DOHH2 (cell line): ENCODE data around the gene KDM7A.

Experiments
- H3F3A ChIP-seq: fragments of 200-600 bp; sonication (generic), shearing (Covaris generic); 2 replicates; pipeline ENCODE4 v1.6.0; 2016; ENCODE audit warnings: antibody characterized with exemption, mild to moderate bottlenecking; ENCODE audit not compliant: control insufficient read depth, insufficient read depth
- H3K27ac ChIP-seq: fragments of 200-600 bp; sonication (generic); 2 replicates; pipeline ENCODE4 v1.5.1; 2014; ENCODE audit warnings: low read depth, mild to moderate bottlenecking, low read length, moderate library complexity
- H3K27me3 ChIP-seq: fragments of 200-600 bp; sonication (generic); 2 replicates; pipeline ENCODE4 v1.6.1; 2014; ENCODE audit warnings: mild to moderate bottlenecking, low read length, mixed read lengths; ENCODE audit not compliant: control insufficient read depth
- H3K36me3 ChIP-seq: fragments of 200-600 bp; sonication (generic); 2 replicates; pipeline ENCODE4 v1.6.1; 2014; ENCODE audit warnings: mild to moderate bottlenecking, low read length, moderate library complexity, mixed read lengths; ENCODE audit not compliant: control insufficient read depth
- H3K4me1 ChIP-seq: fragments of 200-600 bp; sonication (generic); 2 replicates; pipeline ENCODE4 v1.6.1; 2014; ENCODE audit warnings: mild to moderate bottlenecking, low read length, mixed read lengths; ENCODE audit not compliant: control insufficient read depth
- H3K4me2 ChIP-seq: fragments of 200-600 bp; sonication (generic); 2 replicates; pipeline ENCODE4 v1.6.0; 2014; ENCODE audit warnings: mild to moderate bottlenecking, low read length, moderate library complexity
- H3K4me3 ChIP-seq: fragments of 200-600 bp; sonication (generic); 2 replicates; pipeline ENCODE4 v1.5.1; 2014; ENCODE audit warnings: mild to moderate bottlenecking, low read length, mixed read lengths
- H3K79me2 ChIP-seq: fragments of 200-600 bp; sonication (generic); 2 replicates; pipeline ENCODE4 v1.6.1; 2014; ENCODE audit warnings: mild to moderate bottlenecking, low read length, mixed read lengths; ENCODE audit not compliant: control insufficient read depth
- H3K9me2 ChIP-seq: fragments of 200-600 bp; sonication (generic); replicated peaks from 2 replicates; pipeline ENCODE4 v1.6.1; 2014; ENCODE audit warnings: mild to moderate bottlenecking, low read length, mixed read lengths; ENCODE audit not compliant: control insufficient read depth
- H3K9me3 ChIP-seq: fragments of 200-600 bp; sonication (generic); 2 replicates; pipeline ENCODE4 v1.6.1; 2014; ENCODE audit warnings: antibody characterized with exemption, low read length, mixed read lengths; ENCODE audit not compliant: control insufficient read depth, insufficient read depth
- H4K20me1 ChIP-seq: fragments of 200-600 bp; sonication (generic); 2 replicates; pipeline ENCODE4 v1.6.0; 2014; ENCODE audit warnings: low read depth, mild to moderate bottlenecking, antibody characterized with exemption, low read length, moderate library complexity; ENCODE audit not compliant: control insufficient read depth, insufficient read depth
- CTCF ChIP-seq: fragments of 200-600 bp; sonication (generic); IDR thresholded peaks from one replicate; pipeline ENCODE4 v1.5.1; 2014; ENCODE audit warnings: antibody characterized with exemption, mild to moderate bottlenecking, low read depth, low read length; ENCODE audit not compliant: poor library complexity, severe bottlenecking
- EZH2phosphoT487 ChIP-seq: fragments of 200-600 bp; sonication (generic); IDR thresholded peaks from 2 replicates; pipeline ENCODE4 v1.6.1; 2017; ENCODE audit warnings: borderline replicate concordance, mild to moderate bottlenecking, antibody characterized with exemption, low read length, moderate library complexity, mixed read lengths

The KDM7A gene

DNA sequence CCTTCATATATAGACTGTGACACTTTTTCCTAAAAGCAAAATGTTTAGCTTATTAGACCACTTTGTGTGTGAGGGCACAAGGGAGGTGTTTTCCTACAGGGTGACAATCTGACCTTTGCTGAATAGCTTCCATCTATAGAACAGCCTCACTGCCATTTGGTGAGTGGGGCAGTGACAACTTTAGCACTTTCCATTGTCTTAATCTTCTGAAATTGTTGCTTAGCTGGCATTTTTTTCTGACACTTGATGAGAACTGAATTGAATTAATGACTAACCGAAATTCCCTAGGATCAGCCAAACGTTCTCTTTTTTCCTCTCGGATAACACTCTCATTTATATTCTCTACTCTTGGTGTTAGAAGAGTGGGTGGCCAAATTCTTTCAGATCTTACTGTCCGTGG lies 30.2 kb downstream of the KDM7A start:
- TF ChIP-seq CTCF, result no peak
- TF ChIP-seq EZH2phosphoT487, result no peak
- Histone ChIP-seq H4K20me1 (peaks cover 23% of the 10 kb centered on the region), H3K36me3 (peaks cover 14% of the 10 kb centered on the region), H3K4me3 (no peak overlapping the region), H3F3A (no peaks in the 10 kb centered on the region), H3K9me3 (no peaks in the 10 kb centered on the region), H3K27ac (no peak overlapping the region), H3K27me3 (no peaks in the 10 kb centered on the region), H3K4me2 (no peak overlapping the region), H3K4me1 (no peaks in the 10 kb centered on the region), H3K9me2 (no peaks in the 10 kb centered on the region), H3K79me2 (peaks cover 91% of the 10 kb centered on the region)

DNA sequence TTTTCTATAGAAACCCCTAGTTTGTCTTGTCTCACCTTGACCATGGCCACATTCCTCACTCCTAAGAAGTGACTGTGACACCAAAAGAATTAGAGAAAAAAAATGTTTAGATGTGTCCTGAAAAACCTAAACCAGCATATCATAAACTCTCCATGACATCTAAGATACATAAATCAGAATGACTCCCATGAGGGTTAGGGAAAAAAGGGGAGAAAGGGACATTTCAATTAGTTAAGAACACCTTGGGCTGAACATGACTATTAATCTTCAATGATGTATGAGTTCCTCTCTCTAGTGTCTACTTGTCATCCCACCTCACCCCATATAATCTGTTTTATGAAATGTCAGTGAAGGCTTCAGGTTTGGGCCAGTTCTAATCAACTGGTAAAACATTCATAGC lies 31.1 kb downstream of the KDM7A start:
- H3K9me2 ChIP-seq, result no peaks in the 10 kb centered on the region
- peaks cover 14% of the 10 kb centered on the region for H3K36me3 ChIP-seq
- H3K4me3 ChIP-seq, result no peak overlapping the region
- H3K9me3 ChIP-seq, result no peaks in the 10 kb centered on the region
- H3F3A ChIP-seq, result no peaks in the 10 kb centered on the region
- no peaks in the 10 kb centered on the region; the same call in 1 of the 2 replicates for H3K4me1 ChIP-seq
- no peaks in the 10 kb centered on the region for H3K27me3 ChIP-seq
- H3K4me2 ChIP-seq, result no peak overlapping the region
- TF ChIP-seq CTCF (no peak), EZH2phosphoT487 (no peak)
- H3K27ac ChIP-seq, result no peak overlapping the region
- peaks cover 92% of the 10 kb centered on the region for H3K79me2 ChIP-seq
- peaks cover 25% of the 10 kb centered on the region for H4K20me1 ChIP-seq

DNA sequence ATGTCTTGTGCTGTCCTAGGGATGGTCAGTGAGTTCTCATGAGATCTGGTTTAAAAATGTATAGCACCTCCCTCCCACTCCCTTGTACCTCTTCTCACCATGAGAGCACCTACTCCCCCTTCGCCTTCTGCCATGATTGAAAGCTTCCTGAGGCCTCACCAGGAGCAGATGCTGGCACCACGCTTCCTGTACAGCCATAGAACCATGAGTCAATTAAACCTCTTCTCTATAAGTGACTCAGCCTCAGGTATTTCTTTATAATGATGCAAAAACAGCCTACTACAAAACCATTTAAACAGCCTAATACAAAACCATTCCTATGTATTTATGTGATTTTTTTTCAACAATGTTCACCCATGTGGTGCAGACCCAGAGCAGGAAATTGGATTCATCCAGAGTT lies 32.0 kb downstream of the KDM7A start:
- Histone ChIP-seq H3F3A (no peaks in the 10 kb centered on the region), H3K36me3 (peaks cover 14% of the 10 kb centered on the region)

More for the DNA sequence above, 32.0 kb downstream of the KDM7A start:
- Histone ChIP-seq H3K27me3 (no peaks in the 10 kb centered on the region), H3K79me2 (peaks cover 92% of the 10 kb centered on the region), H3K27ac (no peak overlapping the region), H3K4me2 (no peak overlapping the region), H3K9me3 (no peaks in the 10 kb centered on the region), H4K20me1 (peaks cover 17% of the 10 kb centered on the region), H3K4me1 (peaks cover 4% of the 10 kb centered on the region), H3K4me3 (no peak overlapping the region), H3K9me2 (no peaks in the 10 kb centered on the region)
- TF ChIP-seq CTCF (no peak), EZH2phosphoT487 (no peak)
